ENCODE measurements around the gene TBX10. TPM values are rescaled to one million over a fixed set of nuclear protein-coding genes. Genes with fewer than 3 reads are reported as not detected.

Gene TBX10
- polyA plus RNA-seq, 1 donor (not counting 4 experiments of a cell fraction or from before 2014, with no cell fraction given): not detected

DNA sequence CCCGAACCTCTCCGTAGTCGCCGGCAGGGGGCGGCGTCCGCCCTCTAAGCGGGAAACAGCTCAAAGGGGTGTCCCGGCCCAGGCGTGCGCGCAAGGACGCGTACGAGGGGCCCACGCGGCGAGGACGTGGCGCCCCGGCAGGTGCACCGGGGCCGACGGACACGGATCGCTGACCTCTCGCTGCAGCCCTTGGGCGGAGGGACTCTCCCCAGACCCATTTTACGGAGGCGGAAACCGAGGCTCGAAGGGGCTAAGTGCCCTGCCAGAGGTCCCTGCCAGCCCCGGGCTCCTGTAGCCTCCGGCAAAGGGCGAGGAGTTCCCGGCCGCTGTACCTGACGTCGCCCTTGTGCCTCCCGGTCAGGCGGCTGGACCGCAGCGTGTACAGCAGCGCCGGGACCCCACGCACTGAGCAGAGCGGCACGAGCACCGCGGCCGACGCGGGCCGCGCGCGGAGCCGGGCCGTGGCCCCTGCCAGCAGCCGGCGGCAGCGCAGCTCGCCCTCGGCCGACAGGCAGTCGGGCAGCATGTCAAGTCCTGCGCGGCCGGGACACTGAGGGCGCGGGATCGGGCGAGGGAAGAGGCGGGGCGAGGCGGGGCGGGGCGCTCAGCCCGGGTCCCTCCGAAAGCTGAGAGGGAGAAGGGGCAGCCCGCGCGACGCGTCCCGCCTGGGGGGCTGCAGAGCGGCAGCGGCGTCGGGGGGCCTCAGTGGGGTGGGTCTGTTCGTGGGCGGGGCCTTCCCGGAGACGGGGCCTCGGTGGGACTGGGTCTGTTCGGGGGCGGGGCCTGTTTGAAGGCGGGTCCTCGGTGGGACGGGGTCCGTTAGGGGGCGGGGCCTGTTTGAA is 10.0 kb downstream of the TBX10 start, which contains the start of gene NUDT8:
NUDT8 (minus strand) TSS at position 552 of the 842 bp plus-strand sequence; CDS start at position 526, 26 bp downstream.
- Histone ChIP-seq H3K9ac (ENCODE audit: control insufficient read depth, extremely low read depth, insufficient read depth, low read length) (peak within 1 kb of the TSS; percentile 76), H3K4me1 (ENCODE audit: control insufficient read depth, extremely low read depth, insufficient read depth, low read length) (peaks cover 6% of the 10 kb centered on the region), H3K36me3 (ENCODE audit: control insufficient read depth in 2 of 2, extremely low read depth in 1 of 2, insufficient read depth in 2 of 2, low read length in 2 of 2) (no peaks in the 10 kb centered on the region), H3K79me2 (ENCODE audit: control insufficient read depth, insufficient read depth, low read length) (no peaks in the 10 kb centered on the region), H3K27ac (ENCODE audit: control insufficient read depth, insufficient read depth, low read length) (peak within 1 kb of the TSS; percentile 64), H3K9me3 (ENCODE audit: control insufficient read depth, low read depth, low read length) (no peaks in the 10 kb centered on the region), H2AFZ (ENCODE audit: control insufficient read depth, low read length) (peak within 1 kb of the TSS; percentile 90), H4K20me1 (ENCODE audit: control insufficient read depth, extremely low read depth, insufficient read depth, low read length) (no peaks in the 10 kb centered on the region), H3K9me1 (ENCODE audit: control insufficient read depth, extremely low read depth, insufficient read depth, low read length) (no peaks in the 10 kb centered on the region), H3K4me3 (ENCODE audit: control insufficient read depth in 2 of 3, extremely low read depth in 1 of 3, insufficient read depth in 2 of 3, low read depth in 1 of 3, low read length in 3 of 3) (peak within 1 kb of the TSS; percentile 66 to 78 (median 73)), H3K27me3 (ENCODE audit: control insufficient read depth, extremely low read depth, insufficient read depth, low read length) (no peaks in the 10 kb centered on the region), H3K4me2 (ENCODE audit: control insufficient read depth, extremely low read depth, insufficient read depth, low read depth, low read length) (peak within 1 kb of the TSS; percentile 76)
- TF ChIP-seq, protein P1, sequence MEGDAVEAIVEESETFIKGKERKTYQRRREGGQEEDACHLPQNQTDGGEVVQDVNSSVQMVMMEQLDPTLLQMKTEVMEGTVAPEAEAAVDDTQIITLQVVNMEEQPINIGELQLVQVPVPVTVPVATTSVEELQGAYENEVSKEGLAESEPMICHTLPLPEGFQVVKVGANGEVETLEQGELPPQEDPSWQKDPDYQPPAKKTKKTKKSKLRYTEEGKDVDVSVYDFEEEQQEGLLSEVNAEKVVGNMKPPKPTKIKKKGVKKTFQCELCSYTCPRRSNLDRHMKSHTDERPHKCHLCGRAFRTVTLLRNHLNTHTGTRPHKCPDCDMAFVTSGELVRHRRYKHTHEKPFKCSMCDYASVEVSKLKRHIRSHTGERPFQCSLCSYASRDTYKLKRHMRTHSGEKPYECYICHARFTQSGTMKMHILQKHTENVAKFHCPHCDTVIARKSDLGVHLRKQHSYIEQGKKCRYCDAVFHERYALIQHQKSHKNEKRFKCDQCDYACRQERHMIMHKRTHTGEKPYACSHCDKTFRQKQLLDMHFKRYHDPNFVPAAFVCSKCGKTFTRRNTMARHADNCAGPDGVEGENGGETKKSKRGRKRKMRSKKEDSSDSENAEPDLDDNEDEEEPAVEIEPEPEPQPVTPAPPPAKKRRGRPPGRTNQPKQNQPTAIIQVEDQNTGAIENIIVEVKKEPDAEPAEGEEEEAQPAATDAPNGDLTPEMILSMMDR (optimal IDR thresholded peaks at IDR 0.05 in 1 of 3, IDR thresholded peaks at IDR 0.05 in 1 of 3, conservative IDR thresholded peaks at IDR 0.05 in 1 of 3; ENCODE audit: extremely low read depth in 1 of 3, insufficient read depth in 2 of 3, low read length in 3 of 3): peak in 2 of 3 experiments; percentile 85 to 93
- TF ChIP-seq EZH2 (IDR thresholded peaks at IDR 0.05; ENCODE audit: low read length): no peak
- dilution Hi-C loops (cut with MboI; ENCODE audit: extremely low pct_ligation_motif_present, low sequenced_read_pairs): no loop called here
- no peak for DNase-seq (ENCODE audit: low read depth, low spot score)
- no peak for FAIRE-seq

DNA sequence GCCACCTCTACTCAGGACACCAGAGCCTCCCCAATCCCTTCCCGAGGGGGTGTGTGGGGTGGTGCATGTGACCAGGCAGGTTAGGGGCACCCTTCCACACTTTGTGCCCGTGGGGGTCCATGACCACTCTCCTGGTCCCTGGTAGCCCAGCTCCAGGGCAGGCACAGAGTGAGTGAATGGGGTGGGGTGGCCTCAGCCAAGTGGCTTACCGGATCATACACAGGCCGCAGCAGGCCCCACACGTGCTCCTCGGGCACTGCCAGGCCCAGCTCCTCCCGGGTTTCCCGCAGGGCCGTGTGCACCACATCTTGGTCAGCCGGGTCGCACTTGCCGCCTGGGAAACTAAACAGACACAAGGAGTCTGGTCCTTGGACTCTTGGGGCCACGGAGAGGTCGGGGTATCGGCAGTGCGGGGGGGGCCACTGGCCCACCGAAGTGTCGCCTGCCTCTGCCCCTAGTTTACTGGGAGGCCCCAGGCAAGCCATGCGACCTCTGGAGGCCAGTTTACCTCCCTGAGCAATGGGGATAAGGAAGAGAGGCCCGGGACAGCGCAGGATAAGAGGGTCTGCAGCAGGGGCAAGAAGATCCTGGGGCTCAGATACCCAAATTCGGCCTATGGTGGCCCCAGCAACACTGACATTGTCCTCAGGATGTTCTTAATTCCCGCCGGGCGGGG is 10.7 kb downstream of the TBX10 start:
- Histone ChIP-seq H3K9me1 (ENCODE audit: control insufficient read depth, extremely low read depth, insufficient read depth, low read length) (no peaks in the 10 kb centered on the region), H3K79me2 (ENCODE audit: control insufficient read depth, insufficient read depth, low read length) (no peaks in the 10 kb centered on the region), H3K36me3 (ENCODE audit: control insufficient read depth in 2 of 2, extremely low read depth in 1 of 2, insufficient read depth in 2 of 2, low read length in 2 of 2) (no peaks in the 10 kb centered on the region), H3K27ac (ENCODE audit: control insufficient read depth, insufficient read depth, low read length) (no peak overlapping the region), H3K9me3 (ENCODE audit: control insufficient read depth, low read depth, low read length) (no peaks in the 10 kb centered on the region), H2AFZ (ENCODE audit: control insufficient read depth, low read length) (peak overlapping the region; percentile 22), H3K4me3 (ENCODE audit: control insufficient read depth in 2 of 3, extremely low read depth in 1 of 3, insufficient read depth in 2 of 3, low read depth in 1 of 3, low read length in 3 of 3) (no peak overlapping the region), H3K4me2 (ENCODE audit: control insufficient read depth, extremely low read depth, insufficient read depth, low read depth, low read length) (peak overlapping the region; percentile 76), H3K4me1 (ENCODE audit: control insufficient read depth, extremely low read depth, insufficient read depth, low read length) (peaks cover 6% of the 10 kb centered on the region), H4K20me1 (ENCODE audit: control insufficient read depth, extremely low read depth, insufficient read depth, low read length) (no peaks in the 10 kb centered on the region), H3K27me3 (ENCODE audit: control insufficient read depth, extremely low read depth, insufficient read depth, low read length) (no peaks in the 10 kb centered on the region), H3K9ac (ENCODE audit: control insufficient read depth, extremely low read depth, insufficient read depth, low read length) (peak overlapping the region; percentile 22)
- DNase-seq (ENCODE audit: low read depth, low spot score) (no peak), FAIRE-seq (no peak)
- dilution Hi-C loops (cut with MboI; ENCODE audit: extremely low pct_ligation_motif_present, low sequenced_read_pairs): no loop called here
- TF ChIP-seq, protein P1 (optimal IDR thresholded peaks at IDR 0.05 in 1 of 3, IDR thresholded peaks at IDR 0.05 in 1 of 3, conservative IDR thresholded peaks at IDR 0.05 in 1 of 3; ENCODE audit: extremely low read depth in 1 of 3, insufficient read depth in 2 of 3, low read length in 3 of 3): peak in 1 of 3 experiments; percentile 76
- no peak for TF ChIP-seq EZH2 (IDR thresholded peaks at IDR 0.05; ENCODE audit: low read length)

Data from keratinocyte (primary cell).